Measurements from ENCODE around the gene CEP128. TPM values are rescaled to one million over a fixed set of nuclear protein-coding genes. Genes with fewer than 3 reads are reported as not detected.

CEP128 gene
- total RNA-seq, 2 experiments from 2014 or later: 71.9 to 137 TPM

- no peak overlapping the region for H3K4me2 ChIP-seq (ENCODE audit: low read length)
- TF ChIP-seq CTCF (conservative IDR thresholded peaks at IDR 0.05; ENCODE audit: low read length) (no peak), EZH2phosphoT487 (IDR thresholded peaks at IDR 0.05; ENCODE audit: borderline replicate concordance, low read depth, low read length) (no peak)
- no peaks in the 10 kb centered on the region for H3K4me1 ChIP-seq (ENCODE audit: insufficient read depth, low read length, poor library complexity, severe bottlenecking)
- no peak overlapping the region for H2AFZ ChIP-seq (ENCODE audit: low read length)
- no peaks in the 10 kb centered on the region for H3K79me2 ChIP-seq (ENCODE audit: insufficient read depth, low read depth, low read length)
- no TSS peak for BruUV-seq (replicated peaks)
- H3K9me3 ChIP-seq (ENCODE audit: low read length): no peaks in the 10 kb centered on the region
- H3K9me2 ChIP-seq (ENCODE audit: insufficient read depth, low read length): no peaks in the 10 kb centered on the region
- no peaks in the 10 kb centered on the region for H4K20me1 ChIP-seq (ENCODE audit: insufficient read depth, low read length)
- CTCF ChIA-PET (ENCODE audit: unreplicated experiment): no interaction called here
- H3K36me3 ChIP-seq (ENCODE audit: insufficient read depth, low read length): no peaks in the 10 kb centered on the region
- H3K4me3 ChIP-seq (ENCODE audit: low read depth, low read length, poor library complexity, severe bottlenecking): no peak overlapping the region
- intact Hi-C loops (cut with micrococcal nuclease; ENCODE audit: unreplicated experiment): no loop called here
- no peak overlapping the region for H3K27ac ChIP-seq (ENCODE audit: low read depth, low read length, poor library complexity, severe bottlenecking)
- POLR2A ChIA-PET: interaction anchor here (1.3 kb wide), 1 partner anchor 30 kb away, joined by 3 read pairs; no protein-coding TSS in a partner anchor
- no peak for DNase-seq (ENCODE audit: low spot score)
These were observed 325.7 kb downstream of the CEP128 start for GRCh38 chr14:80615831-80616230.

GRCh38 chr14:80609055-80609454 lies 332.5 kb downstream of the CEP128 start:
- H3K9me3 ChIP-seq (ENCODE audit: low read length): no peaks in the 10 kb centered on the region
- no peaks in the 10 kb centered on the region for H3K79me2 ChIP-seq (ENCODE audit: insufficient read depth, low read depth, low read length)
- H3K4me1 ChIP-seq (ENCODE audit: insufficient read depth, low read length, poor library complexity, severe bottlenecking): no peaks in the 10 kb centered on the region
- no peak for DNase-seq (ENCODE audit: low spot score)
- CTCF ChIA-PET (ENCODE audit: unreplicated experiment): no interaction called here
- no TSS peak for BruUV-seq (replicated peaks)
- intact Hi-C loops (cut with micrococcal nuclease; ENCODE audit: unreplicated experiment): no loop called here
- no peak overlapping the region for H3K4me2 ChIP-seq (ENCODE audit: low read length)
- H3K36me3 ChIP-seq (ENCODE audit: insufficient read depth, low read length): no peaks in the 10 kb centered on the region
- no peaks in the 10 kb centered on the region for H4K20me1 ChIP-seq (ENCODE audit: insufficient read depth, low read length)
- TF ChIP-seq EZH2phosphoT487 (IDR thresholded peaks at IDR 0.05; ENCODE audit: borderline replicate concordance, low read depth, low read length): no peak
- TF ChIP-seq CTCF (conservative IDR thresholded peaks at IDR 0.05; ENCODE audit: low read length): no peak
- no peaks in the 10 kb centered on the region for H3K9me2 ChIP-seq (ENCODE audit: insufficient read depth, low read length)
- POLR2A ChIA-PET: no interaction called here
- H2AFZ ChIP-seq (ENCODE audit: low read length): no peak overlapping the region
- no peak overlapping the region for H3K4me3 ChIP-seq (ENCODE audit: low read depth, low read length, poor library complexity, severe bottlenecking)
- no peak overlapping the region for H3K27ac ChIP-seq (ENCODE audit: low read depth, low read length, poor library complexity, severe bottlenecking)

GRCh38 chr14:80608563-80608962 lies 333.0 kb downstream of the CEP128 start:
- BruUV-seq (replicated peaks): no TSS peak
- intact Hi-C loops (cut with micrococcal nuclease; ENCODE audit: unreplicated experiment): no loop called here
- Histone ChIP-seq H3K36me3 (ENCODE audit: insufficient read depth, low read length) (no peaks in the 10 kb centered on the region), H3K27ac (ENCODE audit: low read depth, low read length, poor library complexity, severe bottlenecking) (no peak overlapping the region), H4K20me1 (ENCODE audit: insufficient read depth, low read length) (no peaks in the 10 kb centered on the region), H2AFZ (ENCODE audit: low read length) (no peak overlapping the region), H3K9me3 (ENCODE audit: low read length) (no peaks in the 10 kb centered on the region), H3K4me1 (ENCODE audit: insufficient read depth, low read length, poor library complexity, severe bottlenecking) (no peaks in the 10 kb centered on the region), H3K9me2 (ENCODE audit: insufficient read depth, low read length) (no peaks in the 10 kb centered on the region), H3K79me2 (ENCODE audit: insufficient read depth, low read depth, low read length) (no peaks in the 10 kb centered on the region), H3K4me2 (ENCODE audit: low read length) (no peak overlapping the region), H3K4me3 (ENCODE audit: low read depth, low read length, poor library complexity, severe bottlenecking) (no peak overlapping the region)
- DNase-seq (ENCODE audit: low spot score): no peak
- CTCF ChIA-PET (ENCODE audit: unreplicated experiment): no interaction called here
- POLR2A ChIA-PET: no interaction called here
- TF ChIP-seq CTCF (conservative IDR thresholded peaks at IDR 0.05; ENCODE audit: low read length): no peak
- no peak for TF ChIP-seq EZH2phosphoT487 (IDR thresholded peaks at IDR 0.05; ENCODE audit: borderline replicate concordance, low read depth, low read length)

All from OCI-LY7 (cell line).